ENCODE measurements around the gene FHIT.

- no peak for TF ChIP-seq POLR2A (IDR thresholded peaks at IDR 0.05; ENCODE audit: low read length)
- no peak for TF ChIP-seq GATA1 (IDR thresholded peaks at IDR 0.05; ENCODE audit: low read depth, low read length)
Observed at GRCh38 chr3:60585918-60586317, 665.3 kb downstream of the FHIT start.

Data from erythroblast (primary cell).